Astrocyte (in vitro differentiated cells and primary cell): Measurements from ENCODE around the gene VIPR2. TPM values are rescaled to one million over a fixed set of nuclear protein-coding genes. Genes with fewer than 3 reads are reported as not detected.

Source experiments
- DNase-seq: peaks from one replicate; pipeline ENCODE4 v3.0.0-alpha.2; 2010; ENCODE audit warnings: low read depth
- FAIRE-seq: peaks from 2 replicates; lab custom pipeline; 2011; peaks lifted over from hg19 to GRCh38; lab: Jason Lieb, UNC
- H2AFZ ChIP-seq: 2 replicates; pipeline ENCODE4 v1.6.0; 2012; ENCODE audit warnings: low read depth, low read length, inconsistent platforms
- H3K27ac ChIP-seq: 2 replicates; pipeline ENCODE4 v1.5.1; 2011; ENCODE audit warnings: low read depth, low read length, inconsistent platforms
- H3K27me3 ChIP-seq: 2 replicates; pipeline ENCODE4 v1.6.0; 2011; ENCODE audit warnings: low read length, inconsistent platforms; ENCODE audit not compliant: insufficient read depth
- H3K36me3 ChIP-seq: 2 replicates; pipeline ENCODE4 v1.5.1; 2011; ENCODE audit warnings: low read length, inconsistent platforms; ENCODE audit not compliant: insufficient read depth
- H3K4me1 ChIP-seq: 2 replicates; pipeline ENCODE4 v1.5.1; 2011; ENCODE audit warnings: low read length, inconsistent platforms; ENCODE audit not compliant: insufficient read depth
- H3K4me2 ChIP-seq: 2 replicates; pipeline ENCODE4 v1.6.0; 2012; ENCODE audit warnings: low read length, inconsistent platforms
- H3K4me3 ChIP-seq: 2 replicates; pipeline ENCODE4 v1.5.1; 2011; ENCODE audit warnings: low read depth, mild to moderate bottlenecking, low read length, inconsistent platforms; ENCODE audit not compliant: insufficient read depth
- H3K79me2 ChIP-seq: 2 replicates; pipeline ENCODE4 v1.6.0; 2012; ENCODE audit warnings: mild to moderate bottlenecking, low read length, inconsistent platforms; ENCODE audit not compliant: insufficient read depth
- H3K9ac ChIP-seq: 2 replicates; pipeline ENCODE4 v1.6.0; 2012; ENCODE audit warnings: mild to moderate bottlenecking, low read length, inconsistent platforms
- H3K9me3 ChIP-seq: 2 replicates; pipeline ENCODE4 v1.5.1; 2012; ENCODE audit warnings: low read depth, mild to moderate bottlenecking, low read length, inconsistent platforms; ENCODE audit not compliant: insufficient read depth
- H4K20me1 ChIP-seq: 2 replicates; pipeline ENCODE4 v1.6.0; 2012; ENCODE audit warnings: low read length, inconsistent platforms; ENCODE audit not compliant: insufficient read depth
- H3K27ac Mint-ChIP-seq: one replicate; pipeline ENCODE4 v1.8.0; 2021; ENCODE audit warnings: mild to moderate bottlenecking, mixed read lengths; ENCODE audit not compliant: unreplicated experiment
- H3K27me3 Mint-ChIP-seq: one replicate; pipeline ENCODE4 v1.8.0; 2021; ENCODE audit warnings: low read depth, mixed read lengths; ENCODE audit not compliant: unreplicated experiment
- H3K36me3 Mint-ChIP-seq: one replicate; pipeline ENCODE4 v1.8.0; 2021; ENCODE audit warnings: low read depth, mixed read lengths; ENCODE audit not compliant: unreplicated experiment
- H3K4me1 Mint-ChIP-seq: one replicate; pipeline ENCODE4 v1.8.0; 2021; ENCODE audit warnings: low read depth, mixed read lengths; ENCODE audit not compliant: unreplicated experiment
- H3K4me3 Mint-ChIP-seq: one replicate; pipeline ENCODE4 v1.8.0; 2021; ENCODE audit warnings: mild to moderate bottlenecking, moderate library complexity, mixed read lengths; ENCODE audit not compliant: unreplicated experiment
- H3K9me3 Mint-ChIP-seq: one replicate; pipeline ENCODE4 v1.8.0; 2021; ENCODE audit warnings: mild to moderate bottlenecking, mixed read lengths; ENCODE audit not compliant: unreplicated experiment
- CTCF ChIP-seq: IDR thresholded peaks from 2 replicates; pipeline ENCODE4 v1.5.1; 2011; ENCODE audit warnings: low read depth, mild to moderate bottlenecking, inconsistent platforms, low read length, moderate library complexity; ENCODE audit not compliant: insufficient read depth
- EZH2 ChIP-seq: IDR thresholded peaks from 2 replicates; pipeline ENCODE4 v1.6.1; 2012; ENCODE audit warnings: mild to moderate bottlenecking, low read length, inconsistent platforms; ENCODE audit not compliant: insufficient read depth
- total RNA-seq: library from RNA; stranded (reverse); gene quantifications from 2 replicates; pipeline ENCODE4 v1.2.1, GENCODE V29; 2021

Gene VIPR2
- total RNA-seq, 1 donor from 2014 or later, result 0.68 TPM

DNA sequence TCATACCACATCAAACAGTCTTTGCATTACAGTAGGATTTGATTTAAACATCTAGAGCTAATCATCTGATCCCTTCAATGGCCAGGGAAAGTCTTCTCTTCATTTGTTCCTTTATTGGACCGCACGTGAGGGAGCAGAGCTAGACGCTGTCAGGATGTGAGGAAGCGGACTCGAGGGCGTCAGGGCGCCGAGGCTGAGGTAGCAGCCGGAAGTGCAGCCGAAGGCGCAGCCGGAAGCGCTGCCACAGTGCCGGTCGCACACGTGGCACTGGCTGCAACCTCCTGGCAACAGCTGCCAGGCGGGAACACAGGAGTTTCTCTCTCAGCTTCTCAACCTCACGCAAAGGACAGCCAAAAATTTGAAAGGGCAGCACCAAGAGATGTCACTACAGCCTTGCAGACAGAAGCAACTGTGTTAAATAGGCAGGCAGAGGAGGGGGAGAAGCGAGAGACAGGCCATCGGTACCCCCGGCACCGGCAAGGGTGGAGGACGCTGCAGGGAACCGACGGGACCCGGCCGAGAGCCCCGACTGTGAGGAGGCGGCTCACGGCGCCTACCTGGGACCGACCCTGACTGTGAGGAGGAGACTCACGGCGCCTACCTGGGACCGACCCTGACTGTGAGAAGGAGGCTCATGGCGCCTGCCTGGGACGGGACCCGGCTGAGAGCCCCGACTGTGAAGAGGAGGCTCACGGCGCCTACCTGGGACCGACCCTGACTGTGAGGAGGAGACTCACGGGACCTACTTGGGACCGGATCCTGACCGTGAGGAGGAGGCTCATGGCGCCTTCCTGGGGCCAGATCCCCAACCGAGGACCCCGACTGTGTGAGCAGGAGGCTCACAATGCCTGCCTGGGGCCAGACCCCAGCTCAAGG lies 32.3 kb downstream of the VIPR2 start:
- Histone ChIP-seq H3K4me2 (no peak overlapping the region), H3K27ac (no peak overlapping the region), H3K27me3 (peaks cover 2% of the 10 kb centered on the region), H3K79me2 (no peaks in the 10 kb centered on the region), H3K4me1 (no peaks in the 10 kb centered on the region), H4K20me1 (no peaks in the 10 kb centered on the region), H2AFZ (no peak overlapping the region), H3K9me3 (no peaks in the 10 kb centered on the region), H3K4me3 (no peak overlapping the region), H3K9ac (no peak overlapping the region), H3K36me3 (no peaks in the 10 kb centered on the region)
- Mint-ChIP-seq H3K4me3 (no peak overlapping the region), H3K9me3 (no peaks in the 10 kb centered on the region), H3K4me1 (no peaks in the 10 kb centered on the region), H3K36me3 (no peaks in the 10 kb centered on the region), H3K27me3 (peaks cover 54% of the 10 kb centered on the region), H3K27ac (no peak overlapping the region)
- no peak for TF ChIP-seq CTCF
- no peak for TF ChIP-seq EZH2
- no peak for FAIRE-seq
- DNase-seq, result no peak

- H3K36me3 ChIP-seq, result no peaks in the 10 kb centered on the region
- no peak overlapping the region for H3K27ac ChIP-seq
- DNase-seq, result no peak
- H3K9me3 ChIP-seq, result no peaks in the 10 kb centered on the region
- H3K27me3 ChIP-seq, result peaks cover 2% of the 10 kb centered on the region
- H3K27me3 Mint-ChIP-seq, result peaks cover 45% of the 10 kb centered on the region
- FAIRE-seq, result no peak
- no peak overlapping the region for H3K4me2 ChIP-seq
- H3K79me2 ChIP-seq, result no peaks in the 10 kb centered on the region
- TF ChIP-seq EZH2 (no peak), CTCF (no peak)
- H3K4me1 Mint-ChIP-seq, result peaks cover 6% of the 10 kb centered on the region
- no peak overlapping the region for H3K9ac ChIP-seq
- no peaks in the 10 kb centered on the region for H3K36me3 Mint-ChIP-seq
- no peak overlapping the region for H3K27ac Mint-ChIP-seq
- no peak overlapping the region for H2AFZ ChIP-seq
- H3K9me3 Mint-ChIP-seq, result peaks cover 2% of the 10 kb centered on the region
- no peaks in the 10 kb centered on the region for H4K20me1 ChIP-seq
- H3K4me1 ChIP-seq, result no peaks in the 10 kb centered on the region
- no peak overlapping the region for H3K4me3 ChIP-seq
- no peak overlapping the region for H3K4me3 Mint-ChIP-seq
Observed at GRCh38 chr7:159109653-159110035, 35.0 kb downstream of the VIPR2 start.
